HFFc6 (cell line): Measurements from ENCODE around the gene ADK. TPM values are rescaled to one million over a fixed set of nuclear protein-coding genes. Genes with fewer than 3 reads are reported as not detected.

ENCODE experiments used
- DNase-seq: peaks from one replicate; pipeline ENCODE4 v3.0.0-alpha.2; 2018
- H3K27ac Mint-ChIP-seq: 2 replicates; pipeline ENCODE4 v1.8.0; 2020; ENCODE audit warnings: mild to moderate bottlenecking, mixed read lengths
- H3K27me3 Mint-ChIP-seq: 2 replicates; pipeline ENCODE4 v1.8.0; 2021; ENCODE audit warnings: mild to moderate bottlenecking, moderate library complexity, mixed read lengths; ENCODE audit not compliant: insufficient read depth
- H3K36me3 Mint-ChIP-seq: 2 replicates; pipeline ENCODE4 v1.8.0; 2021; ENCODE audit warnings: low read depth, mixed read lengths
- H3K4me1 Mint-ChIP-seq: 2 replicates; pipeline ENCODE4 v1.8.0; 2020; ENCODE audit warnings: low read depth, mixed read lengths
- H3K4me3 Mint-ChIP-seq: 2 replicates; pipeline ENCODE4 v1.8.0; 2020; ENCODE audit warnings: mild to moderate bottlenecking, moderate library complexity, mixed read lengths
- H3K9me3 Mint-ChIP-seq: 2 replicates; pipeline ENCODE4 v1.8.0; 2020; ENCODE audit warnings: mild to moderate bottlenecking, mixed read lengths
- CTCF ChIP-seq: fragments of 200-600 bp; sonication (generic); IDR thresholded peaks from 2 replicates; pipeline ENCODE4 v1.5.0; 2021; ENCODE audit warnings: antibody characterized with exemption, mild to moderate bottlenecking
- total RNA-seq, 6 experiments: library from RNA; stranded (reverse); fragmentation: NEBNext Ultra II Directional; extraction: Animal tissue kit (Norgen Biotek cat#: 25700); gene quantifications; 2 replicates in 1 of 6; 3 replicates in 5 of 6; pipeline ENCODE4 v1.2.3, GENCODE V29; 2021

The ADK gene
- total RNA-seq, 6 experiments from 2014 or later, result 74.1 to 97.6 (median 86.0) TPM

GRCh38 chr10:74431816-74432215 is 280.8 kb downstream of the ADK start:
- no peak for DNase-seq
- Mint-ChIP-seq H3K4me1 (peaks cover 55% of the 10 kb centered on the region), H3K27ac (no peak overlapping the region), H3K9me3 (no peaks in the 10 kb centered on the region), H3K27me3 (peaks cover 6% of the 10 kb centered on the region; the same call in 1 of the 2 replicates), H3K4me3 (no peak overlapping the region), H3K36me3 (peaks cover 28% of the 10 kb centered on the region)
- no peak for TF ChIP-seq CTCF

GRCh38 chr10:74432841-74433594 is 282.0 kb downstream of the ADK start:
- Mint-ChIP-seq H3K27me3 (peaks cover 6% of the 10 kb centered on the region; the same call in 1 of the 2 replicates), H3K36me3 (peaks cover 28% of the 10 kb centered on the region), H3K4me1 (peaks cover 67% of the 10 kb centered on the region), H3K4me3 (peak overlapping the region; percentile 51), H3K27ac (peak overlapping the region; percentile 78), H3K9me3 (no peaks in the 10 kb centered on the region)
- no peak for TF ChIP-seq CTCF
- DNase-seq, result peak; percentile 69

GRCh38 chr10:74433595-74433956 is 282.6 kb downstream of the ADK start:
- peaks cover 6% of the 10 kb centered on the region; the same call in 1 of the 2 replicates for H3K27me3 Mint-ChIP-seq
- no peaks in the 10 kb centered on the region for H3K9me3 Mint-ChIP-seq
- TF ChIP-seq CTCF, result no peak
- peaks cover 25% of the 10 kb centered on the region for H3K36me3 Mint-ChIP-seq
- DNase-seq, result no peak
- H3K4me3 Mint-ChIP-seq, result peak overlapping the region; percentile 66
- H3K4me1 Mint-ChIP-seq, result peaks cover 73% of the 10 kb centered on the region
- H3K27ac Mint-ChIP-seq, result peak overlapping the region; percentile 78

GRCh38 chr10:74433993-74434392 is 283.0 kb downstream of the ADK start:
- H3K27ac Mint-ChIP-seq, result peak overlapping the region; percentile 78
- DNase-seq, result no peak

GRCh38 chr10:74434547-74434946 is 283.5 kb downstream of the ADK start:
- DNase-seq, result no peak
- Mint-ChIP-seq H3K4me1 (peaks cover 82% of the 10 kb centered on the region), H3K9me3 (no peaks in the 10 kb centered on the region), H3K27ac (no peak overlapping the region), H3K27me3 (peaks cover 6% of the 10 kb centered on the region; the same call in 1 of the 2 replicates), H3K36me3 (peaks cover 23% of the 10 kb centered on the region), H3K4me3 (no peak overlapping the region)
- no peak for TF ChIP-seq CTCF

More at GRCh38 chr10:74433993-74434392, 283.0 kb downstream of the ADK start:
- Mint-ChIP-seq H3K36me3 (peaks cover 23% of the 10 kb centered on the region), H3K4me1 (peaks cover 77% of the 10 kb centered on the region), H3K9me3 (no peaks in the 10 kb centered on the region), H3K27me3 (peaks cover 6% of the 10 kb centered on the region; the same call in 1 of the 2 replicates), H3K4me3 (peak overlapping the region; percentile 66)
- TF ChIP-seq CTCF, result no peak
